ENCODE measurements around the gene LPGAT1.
A peak's percentile ranks its signal among the peaks of the same experiment; 100 is the strongest.

The LPGAT1 gene

GRCh38 chr1:211762206-211762605 lies 68.4 kb downstream of the LPGAT1 start:
- DNase-seq (ENCODE audit: low spot score): no peak

GRCh38 chr1:211761400-211761799 lies 69.2 kb downstream of the LPGAT1 start:
- no peak for DNase-seq (ENCODE audit: low spot score)

- DNase-seq (ENCODE audit: low spot score): no peak
These were observed 74.0 kb downstream of the LPGAT1 start for GRCh38 chr1:211756471-211757020.

GRCh38 chr1:211753649-211754251 lies 76.8 kb downstream of the LPGAT1 start:
- no peak for DNase-seq (ENCODE audit: low spot score)

GRCh38 chr1:211752951-211753486 lies 77.5 kb downstream of the LPGAT1 start:
- no peak for DNase-seq (ENCODE audit: low spot score)

- DNase-seq (ENCODE audit: low spot score): no peak
These were observed 78.2 kb downstream of the LPGAT1 start for GRCh38 chr1:211752317-211752716.

GRCh38 chr1:211751438-211751837 lies 79.1 kb downstream of the LPGAT1 start:
- DNase-seq (ENCODE audit: low spot score): no peak

- DNase-seq (ENCODE audit: low spot score): no peak
These were observed 80.0 kb downstream of the LPGAT1 start for GRCh38 chr1:211750599-211750998.

GRCh38 chr1:211749251-211749650 lies 81.3 kb downstream of the LPGAT1 start:
- DNase-seq (ENCODE audit: low spot score): no peak

GRCh38 chr1:211748810-211749209 lies 81.8 kb downstream of the LPGAT1 start:
- no peak for DNase-seq (ENCODE audit: low spot score)

- DNase-seq (ENCODE audit: low spot score): no peak
These were observed 87.6 kb downstream of the LPGAT1 start for GRCh38 chr1:211742889-211743529.

GRCh38 chr1:211742272-211742671 lies 88.3 kb downstream of the LPGAT1 start:
- no peak for DNase-seq (ENCODE audit: low spot score)

- no peak for DNase-seq (ENCODE audit: low spot score)
These were observed 88.8 kb downstream of the LPGAT1 start for GRCh38 chr1:211741788-211742187.

- DNase-seq (ENCODE audit: low spot score): no peak
These were observed 89.4 kb downstream of the LPGAT1 start for GRCh38 chr1:211741116-211741515.

GRCh38 chr1:211739671-211740411 lies 90.7 kb downstream of the LPGAT1 start:
- no peak for DNase-seq (ENCODE audit: low spot score)

GRCh38 chr1:211738691-211739301 lies 91.8 kb downstream of the LPGAT1 start:
- peak; percentile 62 for DNase-seq (ENCODE audit: low spot score)

- DNase-seq (ENCODE audit: low spot score): no peak
These were observed 92.4 kb downstream of the LPGAT1 start for GRCh38 chr1:211738096-211738690.

GRCh38 chr1:211737115-211738035 lies 93.2 kb downstream of the LPGAT1 start:
- DNase-seq (ENCODE audit: low spot score): no peak

GRCh38 chr1:211736351-211736915 lies 94.1 kb downstream of the LPGAT1 start:
- no peak for DNase-seq (ENCODE audit: low spot score)

Data from kidney tubule cell (primary cell).